Body of pancreas (tissue), 4 donors: ENCODE results near the gene SOCS2. TPM values are rescaled to one million over a fixed set of nuclear protein-coding genes. Genes with fewer than 3 reads are reported as not detected.

Experiments used
- ATAC-seq: fragments of 150-250 bp; one replicate; pipeline ENCODE4 v1.9.1; 2016
- DNase-seq, 4 donors: peaks; one replicate each; pipeline ENCODE4 v3.0.0-alpha.2; 2019
- H3K27ac ChIP-seq, 4 donors: fragments of 200-600 bp; sonication (generic); 1 replicate in 3 of 4; 2 replicates in 1 of 4; pipeline versions ENCODE4 v1.5.1 to v1.6.1; 2016 to 2019; ENCODE audit warnings: mild to moderate bottlenecking in 1 of 4, mixed read lengths in 1 of 4, moderate library complexity in 1 of 4
- H3K27me3 ChIP-seq, 2 donors: fragments of 200-600 bp; sonication (generic); one replicate each; pipeline ENCODE4 v1.6.0; 2016; ENCODE audit warnings: mild to moderate bottlenecking in 1 of 2
- H3K36me3 ChIP-seq, 2 donors: fragments of 200-600 bp; sonication (generic); replicated peaks in 1 of 2; 2 replicates each; pipeline ENCODE4 v1.5.1; 2016; ENCODE audit warnings: low read depth in 2 of 2; ENCODE audit not compliant: insufficient read depth in 1 of 2
- H3K4me1 ChIP-seq: fragments of 200-600 bp; sonication (generic); one replicate; pipeline ENCODE4 v1.6.0; 2016
- H3K4me3 ChIP-seq, 2 donors: fragments of 200-600 bp; sonication (generic); 1 replicate in 1 of 2; 2 replicates in 1 of 2; pipeline ENCODE4 v1.5.1; 2016 to 2019
- H3K9me3 ChIP-seq, 3 donors: fragments of 200-600 bp; sonication (generic); 1 replicate in 2 of 3; 2 replicates in 1 of 3; pipeline ENCODE4 v1.5.1; 2016
- POLR2A ChIP-seq, 3 donors: fragments of 450-650 bp; IDR thresholded peaks; one replicate each; pipeline ENCODE4 v1.6.1; 2016; ENCODE audit warnings: antibody characterized with exemption in 3 of 3, mild to moderate bottlenecking in 2 of 3
- WGBS, 2 donors: methylation state at CpG; one replicate each; pipeline ENCODE4 v1.1.5; 2017; 5-methylcytosine and 5-hydroxymethylcytosine counted together
- intact Hi-C: fragments of 100-400 bp; cut with DNase I; formaldehyde crosslinking; loops from one replicate; pipeline ENCODE4 v1.15.1; 2023
- total RNA-seq, 2 donors: library from RNA; depleted of rRNA; stranded (reverse); fragments of >200 nt; gene quantifications; one replicate each; pipeline ENCODE4 v1.1.0, GENCODE V29; 2016
- TF ChIP-seq, protein P1 (sequence below), 7 experiments: fragments of 450-650 bp in 4 of 7; fragments of 200-600 bp in 3 of 7; sonication (generic) in 3 of 7; IDR thresholded peaks; one replicate each; pipeline ENCODE4 v1.5.1; 2016 to 2019; ENCODE audit warnings: antibody characterized with exemption in 7 of 7

The SOCS2 gene
- total RNA-seq, 2 donors from 2014 or later: 16.3 to 50.4 TPM

GRCh38 chr12:93582351-93582750, 9.9 kb downstream of the SOCS2 start:
- intact Hi-C loops: no loop called here
- TF ChIP-seq POLR2A (IDR thresholded peaks at IDR 0.05): no peak
- TF ChIP-seq, protein P1, sequence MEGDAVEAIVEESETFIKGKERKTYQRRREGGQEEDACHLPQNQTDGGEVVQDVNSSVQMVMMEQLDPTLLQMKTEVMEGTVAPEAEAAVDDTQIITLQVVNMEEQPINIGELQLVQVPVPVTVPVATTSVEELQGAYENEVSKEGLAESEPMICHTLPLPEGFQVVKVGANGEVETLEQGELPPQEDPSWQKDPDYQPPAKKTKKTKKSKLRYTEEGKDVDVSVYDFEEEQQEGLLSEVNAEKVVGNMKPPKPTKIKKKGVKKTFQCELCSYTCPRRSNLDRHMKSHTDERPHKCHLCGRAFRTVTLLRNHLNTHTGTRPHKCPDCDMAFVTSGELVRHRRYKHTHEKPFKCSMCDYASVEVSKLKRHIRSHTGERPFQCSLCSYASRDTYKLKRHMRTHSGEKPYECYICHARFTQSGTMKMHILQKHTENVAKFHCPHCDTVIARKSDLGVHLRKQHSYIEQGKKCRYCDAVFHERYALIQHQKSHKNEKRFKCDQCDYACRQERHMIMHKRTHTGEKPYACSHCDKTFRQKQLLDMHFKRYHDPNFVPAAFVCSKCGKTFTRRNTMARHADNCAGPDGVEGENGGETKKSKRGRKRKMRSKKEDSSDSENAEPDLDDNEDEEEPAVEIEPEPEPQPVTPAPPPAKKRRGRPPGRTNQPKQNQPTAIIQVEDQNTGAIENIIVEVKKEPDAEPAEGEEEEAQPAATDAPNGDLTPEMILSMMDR (IDR thresholded peaks at IDR 0.05): no peak
- ATAC-seq: no peak

DNA sequence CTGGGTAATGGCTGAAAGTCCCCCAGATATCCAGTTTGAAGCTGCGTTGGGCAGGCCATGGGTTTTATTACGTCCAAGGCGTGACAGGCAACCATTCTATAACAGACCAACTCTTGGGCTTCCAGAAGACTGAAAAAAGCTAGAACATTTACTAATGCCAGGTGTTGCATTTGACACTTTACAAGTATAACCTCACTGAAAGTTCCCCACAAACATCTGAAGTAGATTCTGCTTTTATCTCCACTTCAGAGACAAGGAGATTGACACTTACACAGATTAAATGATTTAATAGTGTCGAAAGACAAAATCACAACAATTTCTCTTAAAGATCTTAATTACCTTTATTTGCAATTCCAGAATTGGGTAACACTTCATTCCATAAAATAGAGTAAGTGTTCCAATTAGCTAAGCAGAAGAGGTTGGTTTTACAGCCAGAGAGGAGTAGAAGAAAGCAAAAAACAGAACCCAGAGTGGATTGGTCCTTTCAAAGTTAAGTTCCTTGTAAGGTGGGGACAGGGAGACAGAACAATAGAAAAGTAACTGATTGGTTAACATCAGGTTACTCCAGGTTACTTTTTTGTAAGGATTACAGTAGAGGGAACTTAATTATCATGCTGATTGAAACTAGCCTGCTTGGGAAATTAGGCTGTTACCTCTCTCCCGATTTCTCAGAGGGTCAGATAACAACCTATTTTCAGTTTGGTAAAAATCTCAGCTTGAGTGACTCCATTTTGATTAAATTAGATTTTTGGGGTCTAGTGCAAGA, 11.3 kb downstream of the SOCS2 start:
- WGBS, 2 donors: 78 to 88% methylated on average over 5 of the region's 5 CpGs
- H3K27me3 ChIP-seq: no peaks in the 10 kb centered on the region

More at GRCh38 chr12:93582351-93582750, 9.9 kb downstream of the SOCS2 start:
- Histone ChIP-seq H3K27me3 (no peaks in the 10 kb centered on the region), H3K27ac (no peak overlapping the region), H3K4me1 (no peaks in the 10 kb centered on the region), H3K4me3 (no peak overlapping the region), H3K36me3 (no peaks in the 10 kb centered on the region), H3K9me3 (no peaks in the 10 kb centered on the region)
- DNase-seq: no peak
- WGBS, 2 donors: 93 to 95% methylated on average over 8 of the region's 8 CpGs

GRCh38 chr12:93585247-93585646, 12.8 kb downstream of the SOCS2 start:
- ATAC-seq (no peak), DNase-seq (no peak)
- 72 to 92% methylated on average over 2 of the region's 2 CpGs for WGBS, 2 donors
- TF ChIP-seq, protein P1 (IDR thresholded peaks at IDR 0.05): no peak
- TF ChIP-seq POLR2A (IDR thresholded peaks at IDR 0.05): no peak
- H3K27me3 ChIP-seq: no peaks in the 10 kb centered on the region
- H3K9me3 ChIP-seq: no peaks in the 10 kb centered on the region
- no peak overlapping the region for H3K27ac ChIP-seq
- intact Hi-C loops: no loop called here
- no peak overlapping the region for H3K4me3 ChIP-seq
- H3K4me1 ChIP-seq: no peaks in the 10 kb centered on the region
- no peaks in the 10 kb centered on the region for H3K36me3 ChIP-seq

More for the DNA sequence above, 11.3 kb downstream of the SOCS2 start:
- H3K9me3 ChIP-seq: no peaks in the 10 kb centered on the region
- intact Hi-C loops: no loop called here
- TF ChIP-seq, protein P1 (IDR thresholded peaks at IDR 0.05): no peak
- no peak for TF ChIP-seq POLR2A (IDR thresholded peaks at IDR 0.05)
- no peaks in the 10 kb centered on the region for H3K4me1 ChIP-seq
- no peaks in the 10 kb centered on the region for H3K36me3 ChIP-seq
- H3K27ac ChIP-seq: no peak overlapping the region
- no peak for DNase-seq
- H3K4me3 ChIP-seq: no peak overlapping the region
- ATAC-seq: no peak

GRCh38 chr12:93587611-93588010, 15.1 kb downstream of the SOCS2 start:
- Histone ChIP-seq H3K9me3 (no peaks in the 10 kb centered on the region), H3K36me3 (no peaks in the 10 kb centered on the region), H3K27ac (no peak overlapping the region), H3K27me3 (no peaks in the 10 kb centered on the region), H3K4me1 (no peaks in the 10 kb centered on the region), H3K4me3 (no peak overlapping the region)
- 75 to 80% methylated on average over 5 of the region's 5 CpGs for WGBS, 2 donors
- no peak for TF ChIP-seq POLR2A (IDR thresholded peaks at IDR 0.05)
- TF ChIP-seq, protein P1 (IDR thresholded peaks at IDR 0.05): no peak
- intact Hi-C loops: no loop called here
- no peak for ATAC-seq
- no peak for DNase-seq

DNA sequence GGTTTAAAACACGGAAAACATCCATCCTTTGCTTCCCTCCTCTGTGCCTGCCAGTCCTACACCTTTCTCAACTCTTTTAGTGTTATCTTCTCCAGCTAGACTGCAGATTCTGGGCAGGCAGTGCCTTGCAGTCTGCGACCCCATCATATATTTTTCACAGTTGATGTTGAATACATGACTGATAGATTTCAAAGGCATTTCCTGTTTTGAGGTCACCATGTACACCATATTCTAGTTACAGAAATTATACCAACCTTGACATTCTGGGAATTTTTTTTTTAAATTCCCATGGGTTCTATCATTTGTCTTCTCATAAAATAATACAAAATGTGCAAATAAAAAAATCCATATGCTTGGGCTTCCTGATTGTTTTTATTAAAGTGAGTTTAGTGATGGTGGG, 16.6 kb downstream of the SOCS2 start:
- no peaks in the 10 kb centered on the region for H3K27me3 ChIP-seq
- DNase-seq (no peak), ATAC-seq (no peak)
- no peaks in the 10 kb centered on the region for H3K36me3 ChIP-seq
- H3K27ac ChIP-seq: no peak overlapping the region
- H3K4me1 ChIP-seq: no peaks in the 10 kb centered on the region
- intact Hi-C loops: no loop called here
- no peaks in the 10 kb centered on the region for H3K9me3 ChIP-seq
- TF ChIP-seq, protein P1 (IDR thresholded peaks at IDR 0.05): no peak
- H3K4me3 ChIP-seq: no peak overlapping the region
- 83 to 86% methylated on average over 2 of the region's 2 CpGs for WGBS, 2 donors
